ENCODE results near the gene UBXN1.

Gene UBXN1

GRCh38 chr11:62664405-62665074 lies 14.3 kb downstream of the UBXN1 start:
- H3K27me3 ChIP-seq (ENCODE audit: control insufficient read depth, low read length) = no peaks in the 10 kb centered on the region
- peaks cover 64% of the 10 kb centered on the region for H3K36me3 ChIP-seq (ENCODE audit: control insufficient read depth, low read length)
- H3F3A ChIP-seq (ENCODE audit: control insufficient read depth, insufficient read depth) = peaks cover 42% of the 10 kb centered on the region
- H4K20me1 ChIP-seq (ENCODE audit: control insufficient read depth, insufficient read depth, low read depth, low read length) = peaks cover 12% of the 10 kb centered on the region
- peak overlapping the region; percentile 98 for H3K4me3 ChIP-seq (ENCODE audit: low read length)
- no peaks in the 10 kb centered on the region for H3K9me3 ChIP-seq (ENCODE audit: control insufficient read depth, insufficient read depth, low read length)
- H3K9me2 ChIP-seq (replicated peaks; ENCODE audit: control insufficient read depth, low read length) = no peaks in the 10 kb centered on the region
- H3K4me1 ChIP-seq (ENCODE audit: control insufficient read depth, low read length) = peaks cover 36% of the 10 kb centered on the region
- H3K4me2 ChIP-seq (ENCODE audit: low read length) = peak overlapping the region; percentile 99
- peak overlapping the region; percentile 92 for H3K27ac ChIP-seq (ENCODE audit: low read depth, low read length)
- peaks cover 61% of the 10 kb centered on the region for H3K79me2 ChIP-seq (ENCODE audit: control insufficient read depth, low read length)
- TF ChIP-seq CTCF (IDR thresholded peaks at IDR 0.05; ENCODE audit: low read depth, low read length, poor library complexity, severe bottlenecking) (no peak), EZH2phosphoT487 (IDR thresholded peaks at IDR 0.05; ENCODE audit: borderline replicate concordance, low read length) (no peak)

- H3K9me3 ChIP-seq (ENCODE audit: control insufficient read depth, insufficient read depth, low read length) = no peaks in the 10 kb centered on the region
- H3K27ac ChIP-seq (ENCODE audit: low read depth, low read length) = no peak overlapping the region
- no peak overlapping the region for H3K4me3 ChIP-seq (ENCODE audit: low read length)
- peaks cover 13% of the 10 kb centered on the region for H3K79me2 ChIP-seq (ENCODE audit: control insufficient read depth, low read length)
- peaks cover 18% of the 10 kb centered on the region for H3K4me1 ChIP-seq (ENCODE audit: control insufficient read depth, low read length)
- no peaks in the 10 kb centered on the region for H4K20me1 ChIP-seq (ENCODE audit: control insufficient read depth, insufficient read depth, low read depth, low read length)
- H3K9me2 ChIP-seq (replicated peaks; ENCODE audit: control insufficient read depth, low read length) = no peaks in the 10 kb centered on the region
- peaks cover 18% of the 10 kb centered on the region for H3F3A ChIP-seq (ENCODE audit: control insufficient read depth, insufficient read depth)
- H3K36me3 ChIP-seq (ENCODE audit: control insufficient read depth, low read length) = peaks cover 15% of the 10 kb centered on the region
- H3K4me2 ChIP-seq (ENCODE audit: low read length) = no peak overlapping the region
- TF ChIP-seq EZH2phosphoT487 (IDR thresholded peaks at IDR 0.05; ENCODE audit: borderline replicate concordance, low read length) = no peak
- TF ChIP-seq CTCF (IDR thresholded peaks at IDR 0.05; ENCODE audit: low read depth, low read length, poor library complexity, severe bottlenecking) = no peak
- H3K27me3 ChIP-seq (ENCODE audit: control insufficient read depth, low read length) = no peaks in the 10 kb centered on the region
Measured at GRCh38 chr11:62656796-62657429, 22.0 kb downstream of the UBXN1 start.

- H3K27ac ChIP-seq (ENCODE audit: low read depth, low read length) = no peak overlapping the region
- peaks cover 28% of the 10 kb centered on the region for H3K4me1 ChIP-seq (ENCODE audit: control insufficient read depth, low read length)
- H3K9me3 ChIP-seq (ENCODE audit: control insufficient read depth, insufficient read depth, low read length) = no peaks in the 10 kb centered on the region
- H3K79me2 ChIP-seq (ENCODE audit: control insufficient read depth, low read length) = peaks cover 35% of the 10 kb centered on the region
- H3K9me2 ChIP-seq (replicated peaks; ENCODE audit: control insufficient read depth, low read length) = no peaks in the 10 kb centered on the region
- no peak overlapping the region for H3K4me3 ChIP-seq (ENCODE audit: low read length)
- peaks cover 17% of the 10 kb centered on the region for H3K36me3 ChIP-seq (ENCODE audit: control insufficient read depth, low read length)
- peak overlapping the region; percentile 97; the same call in 1 of the 2 replicates for H3K4me2 ChIP-seq (ENCODE audit: low read length)
- TF ChIP-seq EZH2phosphoT487 (IDR thresholded peaks at IDR 0.05; ENCODE audit: borderline replicate concordance, low read length) (no peak), CTCF (IDR thresholded peaks at IDR 0.05; ENCODE audit: low read depth, low read length, poor library complexity, severe bottlenecking) (no peak)
- no peaks in the 10 kb centered on the region for H4K20me1 ChIP-seq (ENCODE audit: control insufficient read depth, insufficient read depth, low read depth, low read length)
- H3K27me3 ChIP-seq (ENCODE audit: control insufficient read depth, low read length) = no peaks in the 10 kb centered on the region
- peaks cover 12% of the 10 kb centered on the region for H3F3A ChIP-seq (ENCODE audit: control insufficient read depth, insufficient read depth)
Measured at GRCh38 chr11:62654297-62654696, 24.6 kb downstream of the UBXN1 start.

Measured in DOHH2 (cell line).